Nephron (organoid): ENCODE measurements around the gene CPNE5.
"Not testable (repeated sequence)": the region's sequence is repeated elsewhere in the genome, so short reads cannot be mapped to it uniquely, and the experiment has no call there.

Source experiments
- H3K27ac Mint-ChIP-seq, 3 experiments: 2 replicates each; pipeline ENCODE4 v1.8.0; 2020; ENCODE audit warnings: mixed read lengths in 3 of 3, mild to moderate bottlenecking in 2 of 3, moderate library complexity in 1 of 3
- H3K27me3 Mint-ChIP-seq: 2 replicates; pipeline ENCODE4 v1.8.0; 2021; ENCODE audit warnings: low read depth, mild to moderate bottlenecking, moderate library complexity, mixed read lengths
- H3K36me3 Mint-ChIP-seq: 2 replicates; pipeline ENCODE4 v1.8.0; 2020; ENCODE audit warnings: low read depth, mixed read lengths
- H3K4me1 Mint-ChIP-seq: 2 replicates; pipeline ENCODE4 v1.8.0; 2020; ENCODE audit warnings: mixed read lengths
- H3K4me3 Mint-ChIP-seq, 3 experiments: 2 replicates each; pipeline ENCODE4 v1.8.0; 2020; ENCODE audit warnings: mild to moderate bottlenecking in 3 of 3, mixed read lengths in 3 of 3, moderate library complexity in 2 of 3
- H3K9me3 Mint-ChIP-seq: 2 replicates; pipeline ENCODE4 v1.8.0; 2020; ENCODE audit warnings: mixed read lengths
- TF ChIP-seq, protein P1 (sequence below), 3 experiments: fragments of 200-600 bp; sonication (generic); IDR thresholded peaks; one replicate each; pipeline ENCODE4 v1.5.0; 2021; ENCODE audit warnings: antibody characterized with exemption in 3 of 3; ENCODE audit not compliant: unreplicated experiment in 3 of 3

The CPNE5 gene

DNA sequence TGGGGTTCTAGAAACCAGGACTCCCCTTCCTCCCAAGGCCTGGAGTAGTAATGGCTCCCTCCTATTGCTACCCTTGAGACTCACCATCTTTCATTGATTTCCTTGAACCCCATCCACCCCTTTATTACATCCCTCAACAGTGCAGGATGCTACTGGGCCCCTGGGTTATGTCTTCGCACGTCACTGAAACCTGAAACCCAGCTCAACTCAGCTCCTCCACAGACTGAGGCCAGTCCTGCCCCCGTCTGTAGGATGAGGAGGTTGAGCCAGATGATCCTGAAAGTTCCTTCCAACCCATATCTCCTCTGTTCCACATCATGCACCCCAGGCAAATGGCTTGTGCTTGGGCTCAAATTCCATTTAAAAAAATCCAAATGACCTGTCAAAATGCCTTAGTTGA lies 21.4 kb downstream of the CPNE5 start:
- Mint-ChIP-seq H3K36me3 (no peaks in the 10 kb centered on the region), H3K27me3 (peaks cover 13% of the 10 kb centered on the region), H3K4me3 (no peak overlapping the region), H3K9me3 (no peaks in the 10 kb centered on the region), H3K4me1 (peaks cover 35% of the 10 kb centered on the region), H3K27ac (no peak overlapping the region)
- TF ChIP-seq, protein P1, sequence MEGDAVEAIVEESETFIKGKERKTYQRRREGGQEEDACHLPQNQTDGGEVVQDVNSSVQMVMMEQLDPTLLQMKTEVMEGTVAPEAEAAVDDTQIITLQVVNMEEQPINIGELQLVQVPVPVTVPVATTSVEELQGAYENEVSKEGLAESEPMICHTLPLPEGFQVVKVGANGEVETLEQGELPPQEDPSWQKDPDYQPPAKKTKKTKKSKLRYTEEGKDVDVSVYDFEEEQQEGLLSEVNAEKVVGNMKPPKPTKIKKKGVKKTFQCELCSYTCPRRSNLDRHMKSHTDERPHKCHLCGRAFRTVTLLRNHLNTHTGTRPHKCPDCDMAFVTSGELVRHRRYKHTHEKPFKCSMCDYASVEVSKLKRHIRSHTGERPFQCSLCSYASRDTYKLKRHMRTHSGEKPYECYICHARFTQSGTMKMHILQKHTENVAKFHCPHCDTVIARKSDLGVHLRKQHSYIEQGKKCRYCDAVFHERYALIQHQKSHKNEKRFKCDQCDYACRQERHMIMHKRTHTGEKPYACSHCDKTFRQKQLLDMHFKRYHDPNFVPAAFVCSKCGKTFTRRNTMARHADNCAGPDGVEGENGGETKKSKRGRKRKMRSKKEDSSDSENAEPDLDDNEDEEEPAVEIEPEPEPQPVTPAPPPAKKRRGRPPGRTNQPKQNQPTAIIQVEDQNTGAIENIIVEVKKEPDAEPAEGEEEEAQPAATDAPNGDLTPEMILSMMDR (IDR thresholded peaks at IDR 0.05; ENCODE audit: unreplicated experiment in 3 of 3): no peak

DNA sequence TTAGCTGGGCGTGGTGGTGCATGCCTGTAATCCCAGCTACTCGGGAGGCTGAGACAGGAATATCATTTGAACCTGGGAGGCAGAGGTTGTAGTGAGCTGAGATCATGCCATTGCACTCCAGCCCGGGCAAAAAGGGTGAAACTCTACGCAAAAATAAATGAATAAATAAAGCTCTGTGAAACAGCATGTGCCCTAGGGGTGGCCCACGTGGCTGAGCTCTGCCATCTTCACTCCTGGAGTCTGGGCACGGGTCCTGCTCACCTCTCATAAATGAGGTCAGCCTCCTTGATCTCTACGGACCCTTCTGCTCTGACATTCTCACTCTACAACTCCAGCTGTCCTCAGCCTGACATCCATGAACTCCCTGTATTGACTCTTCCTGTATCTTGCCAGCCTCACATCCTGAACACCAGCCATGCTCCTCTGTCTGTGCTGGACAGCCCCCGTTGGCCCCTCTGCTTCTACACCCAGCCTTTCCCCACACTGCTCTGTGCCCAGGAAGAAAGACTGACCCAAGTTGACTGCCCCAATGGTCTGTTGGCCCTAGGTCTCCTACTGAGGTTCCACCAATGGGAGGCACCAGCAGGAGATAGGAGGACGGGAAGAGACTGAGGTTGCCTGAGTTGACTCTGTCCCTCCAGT lies 21.9 kb downstream of the CPNE5 start:
- Mint-ChIP-seq H3K27me3 (peaks cover 13% of the 10 kb centered on the region), H3K4me1 (peaks cover 33% of the 10 kb centered on the region), H3K9me3 (no peaks in the 10 kb centered on the region), H3K4me3 (no peak overlapping the region), H3K36me3 (no peaks in the 10 kb centered on the region), H3K27ac (no peak overlapping the region)
- TF ChIP-seq, protein P1 (IDR thresholded peaks at IDR 0.05; ENCODE audit: unreplicated experiment in 3 of 3): no peak

DNA sequence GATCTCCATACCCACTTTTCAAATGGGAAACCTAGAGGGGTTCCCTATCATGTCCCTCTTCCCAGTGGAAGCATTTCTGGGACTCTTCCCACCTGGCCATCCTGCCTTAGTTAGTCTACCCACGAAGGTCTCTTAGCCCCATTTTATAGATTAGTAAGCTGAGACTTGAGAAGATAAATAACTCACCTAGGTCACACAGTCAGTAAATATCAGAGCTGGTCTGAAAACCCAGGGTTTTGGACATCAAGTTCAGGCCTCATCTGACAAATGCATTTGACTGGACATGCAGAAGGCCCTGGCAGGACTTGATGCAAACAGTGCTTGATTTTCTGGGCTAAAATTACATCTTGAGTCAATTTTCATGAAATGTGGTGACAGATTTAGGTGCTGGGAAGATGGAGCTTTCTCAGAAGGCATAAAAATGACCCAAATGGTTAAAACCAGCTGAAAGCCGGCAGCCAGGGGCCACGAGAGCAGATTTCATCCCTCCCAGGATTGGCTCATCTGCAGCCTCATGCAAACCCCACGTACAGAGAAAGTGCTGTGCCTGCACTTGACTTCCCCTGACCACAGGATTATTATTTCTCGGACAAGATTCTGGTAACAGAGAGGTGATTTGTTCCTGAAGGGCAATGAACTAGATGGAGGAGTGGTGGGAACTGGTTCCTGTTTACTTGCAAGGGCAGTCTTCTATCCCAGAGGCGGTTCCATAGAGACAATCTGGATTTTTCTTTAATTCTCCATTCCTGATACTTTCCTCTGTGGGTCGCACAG lies 23.1 kb downstream of the CPNE5 start:
- H3K4me1 Mint-ChIP-seq: peaks cover 34% of the 10 kb centered on the region
- peak overlapping the region in 1 of 3 experiments; percentile 55 for H3K27ac Mint-ChIP-seq
- no peaks in the 10 kb centered on the region for H3K9me3 Mint-ChIP-seq
- TF ChIP-seq, protein P1 (IDR thresholded peaks at IDR 0.05; ENCODE audit: unreplicated experiment in 3 of 3): no peak
- H3K36me3 Mint-ChIP-seq: no peaks in the 10 kb centered on the region
- H3K4me3 Mint-ChIP-seq: no peak overlapping the region
- peaks cover 19% of the 10 kb centered on the region for H3K27me3 Mint-ChIP-seq

DNA sequence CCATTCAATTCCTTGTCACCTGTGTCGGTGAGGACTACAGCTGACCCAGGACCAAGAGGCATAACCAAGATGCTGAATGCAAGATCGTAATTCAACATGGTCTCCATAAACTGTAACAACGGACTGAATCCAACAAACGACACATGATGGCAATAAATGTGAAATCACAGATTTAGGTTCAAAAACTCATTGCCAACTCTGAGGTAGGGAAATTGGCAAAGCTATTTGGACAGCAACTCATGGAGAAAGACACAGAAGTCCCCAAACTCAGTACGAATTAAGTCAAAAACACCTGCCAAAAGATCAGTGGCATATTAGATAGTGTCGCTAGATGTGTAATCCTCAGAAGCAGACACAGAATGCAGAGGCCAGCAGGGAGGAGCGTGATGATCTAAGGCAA lies 25.0 kb downstream of the CPNE5 start:
- H3K27ac Mint-ChIP-seq: no peak overlapping the region
- H3K36me3 Mint-ChIP-seq: no peaks in the 10 kb centered on the region
- peaks cover 33% of the 10 kb centered on the region for H3K4me1 Mint-ChIP-seq
- peaks cover 14% of the 10 kb centered on the region for H3K27me3 Mint-ChIP-seq
- no peak overlapping the region for H3K4me3 Mint-ChIP-seq
- TF ChIP-seq, protein P1 (IDR thresholded peaks at IDR 0.05; ENCODE audit: unreplicated experiment in 3 of 3): no peak
- H3K9me3 Mint-ChIP-seq: no peaks in the 10 kb centered on the region

DNA sequence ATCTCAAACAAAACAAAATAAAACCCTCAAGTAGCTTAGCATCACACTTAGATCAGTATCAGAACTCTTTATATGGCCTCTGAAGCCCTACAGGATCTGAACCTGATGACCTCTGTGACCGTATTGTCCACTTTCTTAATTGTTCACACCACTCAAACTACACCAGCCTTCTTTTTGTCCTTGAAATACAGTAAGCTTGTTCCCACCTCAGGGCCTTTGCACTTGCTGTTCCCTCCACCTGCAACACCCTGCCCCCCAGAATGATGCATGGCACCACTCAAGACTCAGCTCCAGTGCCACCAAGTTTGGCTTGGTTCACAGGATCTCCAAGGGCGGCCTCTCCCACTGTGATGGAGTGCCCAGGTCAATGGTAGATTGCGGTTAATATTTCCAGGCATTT lies 25.7 kb downstream of the CPNE5 start:
- Mint-ChIP-seq H3K4me1 (peaks cover 38% of the 10 kb centered on the region), H3K27me3 (peaks cover 14% of the 10 kb centered on the region), H3K9me3 (no peaks in the 10 kb centered on the region), H3K4me3 (no peak overlapping the region), H3K27ac (no peak overlapping the region), H3K36me3 (no peaks in the 10 kb centered on the region)
- TF ChIP-seq, protein P1 (IDR thresholded peaks at IDR 0.05; ENCODE audit: unreplicated experiment in 3 of 3): no peak

DNA sequence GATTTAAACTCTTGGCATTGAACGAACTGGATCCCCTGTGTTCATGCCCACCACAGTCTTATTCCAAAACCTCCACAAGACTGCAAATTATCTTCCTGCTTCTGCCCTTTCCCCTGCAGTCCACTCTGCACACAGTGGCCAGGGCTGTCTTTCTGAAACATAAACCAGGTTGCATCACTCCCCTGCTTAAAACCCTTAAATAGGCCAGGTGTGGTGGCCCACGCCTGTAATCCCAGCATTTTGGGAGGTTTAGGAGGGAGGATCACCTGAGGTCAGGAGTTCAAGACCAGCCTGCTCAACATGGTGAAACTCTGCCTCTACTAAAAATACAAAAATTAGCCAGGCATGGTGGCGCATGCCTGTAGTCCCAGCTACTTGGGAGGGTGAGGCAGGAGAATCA lies 26.2 kb downstream of the CPNE5 start:
- H3K27me3 Mint-ChIP-seq: peaks cover 14% of the 10 kb centered on the region

More for the DNA sequence above, 26.2 kb downstream of the CPNE5 start:
- not testable (repeated sequence) for H3K27ac Mint-ChIP-seq, H3K36me3 Mint-ChIP-seq, H3K9me3 Mint-ChIP-seq, H3K4me3 Mint-ChIP-seq
- H3K4me1 Mint-ChIP-seq: peaks cover 34% of the 10 kb centered on the region
